ENCODE measurements around the gene SERINC5. TPM values are rescaled to one million over a fixed set of nuclear protein-coding genes. Genes with fewer than 3 reads are reported as not detected.

Gene SERINC5
- total RNA-seq, 1 experiment from 2014 or later: 52.3 TPM

DNA sequence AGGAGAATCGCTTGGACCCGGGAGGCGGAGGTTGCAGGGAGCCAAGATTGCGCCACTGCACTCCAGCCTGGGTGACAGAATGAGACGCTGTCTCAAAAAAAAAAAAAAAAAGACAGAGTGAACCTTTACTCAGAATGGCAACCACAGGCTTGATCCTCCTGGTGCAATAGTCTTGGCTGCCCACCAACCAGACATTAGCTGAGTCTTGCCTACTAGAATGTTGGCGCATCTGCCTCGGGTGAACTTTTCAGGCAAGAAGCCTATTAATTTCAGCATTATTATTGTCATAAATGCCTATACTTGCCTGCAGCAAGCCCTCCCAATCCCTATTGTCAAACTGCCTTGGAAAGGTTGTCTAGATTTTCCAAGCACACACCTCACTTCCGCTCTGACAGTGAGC, 4.2 kb downstream of the SERINC5 start:
- Histone ChIP-seq H3K23ac (ENCODE audit: insufficient read length, low read depth, low read length) (no peak overlapping the region), H3K23me2 (ENCODE audit: insufficient read length, low read depth, low read length, poor library complexity, severe bottlenecking) (peaks cover 23% of the 10 kb centered on the region), H3K4ac (ENCODE audit: low read depth, low read length) (no peak overlapping the region), H2BK120ac (ENCODE audit: low read depth, low read length, poor library complexity, severe bottlenecking) (no peak overlapping the region), H3K4me1 (ENCODE audit: insufficient read depth, low read length) (peaks cover 15% of the 10 kb centered on the region; the same call in 1 of the 2 replicates), H3K14ac (ENCODE audit: insufficient read depth, low read length) (no peak overlapping the region), H3K9ac (ENCODE audit: extremely low read depth, insufficient read length, low read length) (no peak overlapping the region), H3K79me2 (ENCODE audit: insufficient read depth, low read length) (peaks cover 47% of the 10 kb centered on the region), H2BK15ac (ENCODE audit: low read depth, low read length) (no peak overlapping the region), H4K91ac (ENCODE audit: insufficient read length, low read depth, low read length) (no peak overlapping the region), H3K4me2 (ENCODE audit: insufficient read depth, insufficient read length, low read length) (no peak overlapping the region), H2BK12ac (ENCODE audit: insufficient read length, low read depth, low read length) (no peak overlapping the region), H3K56ac (ENCODE audit: insufficient read length, low read depth, low read length) (no peak overlapping the region), H2BK20ac (ENCODE audit: low read depth, low read length, poor library complexity, severe bottlenecking) (no peak overlapping the region), H3K27me3 (ENCODE audit: insufficient read depth, low read length) (no peaks in the 10 kb centered on the region), H3T11ph (ENCODE audit: low read length) (no peak overlapping the region), H2BK5ac (ENCODE audit: insufficient read length, low read length) (no peak overlapping the region), H4K8ac (replicated peaks; ENCODE audit: insufficient read length, low read depth, low read length) (no peak overlapping the region), H2AFZ (ENCODE audit: low read length) (no peak overlapping the region), H3K27ac (ENCODE audit: insufficient read length, low read depth, low read length) (no peak overlapping the region), H3K79me1 (ENCODE audit: insufficient read depth, low read depth, low read length, poor library complexity, severe bottlenecking) (peaks cover 3% of the 10 kb centered on the region), H3K9me3 (ENCODE audit: control insufficient read depth, low read depth, low read length) (no peaks in the 10 kb centered on the region), H4K5ac (ENCODE audit: insufficient read length, low read depth, low read length) (no peak overlapping the region), H3K18ac (ENCODE audit: insufficient read length, low read depth, low read length) (no peak overlapping the region), H4K20me1 (ENCODE audit: control insufficient read depth, insufficient read depth, insufficient read length) (no peaks in the 10 kb centered on the region), H2AK5ac (ENCODE audit: insufficient read length, low read length) (no peak overlapping the region)
- H3K27ac Mint-ChIP-seq: no peak overlapping the region
- H3K36me3 Mint-ChIP-seq (ENCODE audit: insufficient read depth in 1 of 3, low read depth in 3 of 3): peaks cover 0 to 6% (median 5%) of the 10 kb centered on the region in 3 experiments; a peak in 6 of 7 replicates
- no CpG with 5 or more reads among the region's 8 CpGs for WGBS (ENCODE audit: extremely low coverage, insufficient read length, low lambda C conversion rate)
- TF ChIP-seq, protein P1, sequence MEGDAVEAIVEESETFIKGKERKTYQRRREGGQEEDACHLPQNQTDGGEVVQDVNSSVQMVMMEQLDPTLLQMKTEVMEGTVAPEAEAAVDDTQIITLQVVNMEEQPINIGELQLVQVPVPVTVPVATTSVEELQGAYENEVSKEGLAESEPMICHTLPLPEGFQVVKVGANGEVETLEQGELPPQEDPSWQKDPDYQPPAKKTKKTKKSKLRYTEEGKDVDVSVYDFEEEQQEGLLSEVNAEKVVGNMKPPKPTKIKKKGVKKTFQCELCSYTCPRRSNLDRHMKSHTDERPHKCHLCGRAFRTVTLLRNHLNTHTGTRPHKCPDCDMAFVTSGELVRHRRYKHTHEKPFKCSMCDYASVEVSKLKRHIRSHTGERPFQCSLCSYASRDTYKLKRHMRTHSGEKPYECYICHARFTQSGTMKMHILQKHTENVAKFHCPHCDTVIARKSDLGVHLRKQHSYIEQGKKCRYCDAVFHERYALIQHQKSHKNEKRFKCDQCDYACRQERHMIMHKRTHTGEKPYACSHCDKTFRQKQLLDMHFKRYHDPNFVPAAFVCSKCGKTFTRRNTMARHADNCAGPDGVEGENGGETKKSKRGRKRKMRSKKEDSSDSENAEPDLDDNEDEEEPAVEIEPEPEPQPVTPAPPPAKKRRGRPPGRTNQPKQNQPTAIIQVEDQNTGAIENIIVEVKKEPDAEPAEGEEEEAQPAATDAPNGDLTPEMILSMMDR (conservative IDR thresholded peaks at IDR 0.05): no peak
- no peak for DNase-seq
- H3K4me3 Mint-ChIP-seq: no peak overlapping the region
- peaks cover 69 to 70% of the 10 kb centered on the region in 2 experiments for H3K4me1 Mint-ChIP-seq
- no peaks in the 10 kb centered on the region for H3K27me3 Mint-ChIP-seq (ENCODE audit: low read depth)
- no peaks in the 10 kb centered on the region; a peak in 1 of 5 replicates for H3K9me3 Mint-ChIP-seq

Measured in H9 (cell line).